ENCODE results near the gene ATG12. TPM values are rescaled to one million over a fixed set of nuclear protein-coding genes. Genes with fewer than 3 reads are reported as not detected.
"Not testable (repeated sequence)": the region's sequence is repeated elsewhere in the genome, so short reads cannot be mapped to it uniquely, and the experiment has no call there.

The ATG12 gene
- 10 to 100 TPM; 28.3 to 63.0 (median 33.0) TPM for total RNA-seq

DNA sequence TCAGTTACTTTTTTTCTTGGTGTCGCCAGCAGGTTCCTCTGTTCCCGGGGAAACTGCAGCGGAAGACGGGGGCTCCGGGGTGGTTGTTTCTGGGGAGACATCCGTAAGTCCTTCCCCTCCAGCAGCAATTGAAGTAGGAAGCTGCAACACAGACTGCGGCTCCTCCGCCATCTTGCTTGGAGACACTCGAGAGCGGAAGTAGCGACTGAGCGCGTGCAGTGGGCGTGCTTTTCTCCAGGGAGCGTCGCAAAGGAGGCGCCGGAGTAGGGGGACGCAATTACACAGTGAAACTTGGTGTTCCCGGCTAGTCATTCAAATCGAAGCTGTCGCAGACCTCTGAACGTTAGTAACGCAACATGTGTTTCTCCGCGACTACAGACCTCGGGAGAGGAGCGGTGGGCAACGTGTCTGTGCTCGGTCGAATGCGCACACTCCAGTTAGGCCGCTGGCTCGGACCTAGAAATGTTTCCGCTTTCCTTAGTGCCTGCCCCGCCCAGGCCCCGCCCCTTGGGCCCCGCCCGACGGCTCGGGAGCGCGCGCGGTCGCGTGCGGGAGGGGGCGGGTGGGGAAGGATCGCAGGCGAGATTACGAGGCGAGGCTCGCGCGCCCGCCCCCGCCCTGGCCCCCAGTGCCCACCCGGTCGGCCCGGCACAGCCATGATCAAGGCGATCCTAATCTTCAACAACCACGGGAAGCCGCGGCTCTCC lies at the start of gene ATG12, which contains the start of gene AP3S1:
TSS of gene ATG12 (minus strand) at position 184 of the 707 bp plus-strand sequence. CDS start at position 171, 13 bp downstream.
TSS of gene AP3S1 (plus strand) at position 554 of the 707 bp plus-strand sequence. CDS start at position 657, 103 bp downstream.
- Histone ChIP-seq H3K9me3 (no peaks in the 10 kb centered on the region), H3K4me1 (peaks cover 45 to 58% (median 46%) of the 10 kb centered on the region in 4 donors), H3K27me3 (no peaks in the 10 kb centered on the region), H3K36me3 (peaks cover under 1 to 11% (median 9%) of the 10 kb centered on the region in 4 donors), H3K27ac (peak within 1 kb of the TSS; percentile 84 to 96 (median 94)), H3K4me3 (peak within 1 kb of the TSS; percentile 77 to 93 (median 80))
- ATAC-seq (ENCODE audit: low FRiP score in 2 of 2): peak; percentile 98
- WGBS, 2 donors: 14 to 27% methylated on average over 40 to 52 of the region's 65 CpGs
- TF ChIP-seq EP300 (IDR thresholded peaks at IDR 0.05) (peak in 1 of 4 donors; percentile 19), POLR2A (IDR thresholded peaks at IDR 0.05) (peak in 3 of 4 donors; percentile 79 to 93 (median 82)), POLR2AphosphoS5 (IDR thresholded peaks at IDR 0.05) (peak; percentile 89 to 90)
- TF ChIP-seq, protein P1, sequence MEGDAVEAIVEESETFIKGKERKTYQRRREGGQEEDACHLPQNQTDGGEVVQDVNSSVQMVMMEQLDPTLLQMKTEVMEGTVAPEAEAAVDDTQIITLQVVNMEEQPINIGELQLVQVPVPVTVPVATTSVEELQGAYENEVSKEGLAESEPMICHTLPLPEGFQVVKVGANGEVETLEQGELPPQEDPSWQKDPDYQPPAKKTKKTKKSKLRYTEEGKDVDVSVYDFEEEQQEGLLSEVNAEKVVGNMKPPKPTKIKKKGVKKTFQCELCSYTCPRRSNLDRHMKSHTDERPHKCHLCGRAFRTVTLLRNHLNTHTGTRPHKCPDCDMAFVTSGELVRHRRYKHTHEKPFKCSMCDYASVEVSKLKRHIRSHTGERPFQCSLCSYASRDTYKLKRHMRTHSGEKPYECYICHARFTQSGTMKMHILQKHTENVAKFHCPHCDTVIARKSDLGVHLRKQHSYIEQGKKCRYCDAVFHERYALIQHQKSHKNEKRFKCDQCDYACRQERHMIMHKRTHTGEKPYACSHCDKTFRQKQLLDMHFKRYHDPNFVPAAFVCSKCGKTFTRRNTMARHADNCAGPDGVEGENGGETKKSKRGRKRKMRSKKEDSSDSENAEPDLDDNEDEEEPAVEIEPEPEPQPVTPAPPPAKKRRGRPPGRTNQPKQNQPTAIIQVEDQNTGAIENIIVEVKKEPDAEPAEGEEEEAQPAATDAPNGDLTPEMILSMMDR (IDR thresholded peaks at IDR 0.05): peak in 1 of 6 experiments; percentile 11
- DNase-seq: peak; percentile 92 to 99

DNA sequence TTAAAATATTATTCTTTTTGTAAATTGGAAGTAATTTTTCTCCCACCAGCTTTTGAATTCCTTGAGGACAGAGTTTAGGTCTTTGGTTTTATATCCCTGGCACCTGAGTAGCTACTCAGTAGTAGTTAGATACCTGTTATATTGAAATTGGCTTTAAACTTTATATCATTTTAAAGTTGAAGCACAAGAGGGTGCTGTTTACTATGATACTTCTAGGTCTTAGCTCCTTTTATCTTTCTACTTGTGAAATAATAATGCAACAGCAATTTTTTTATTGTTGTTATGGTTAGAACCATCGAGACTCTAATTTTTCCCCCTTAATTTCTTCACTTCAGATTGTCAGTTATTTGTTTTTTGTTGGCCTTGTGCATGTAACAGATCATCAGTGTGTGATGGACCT lies 46.7 kb upstream of the ATG12 start:
- no peaks in the 10 kb centered on the region for H3K4me1 ChIP-seq
- WGBS, 2 donors: 70 to 80% methylated on average over 1 of the region's 1 CpG
- no peaks in the 10 kb centered on the region for H3K36me3 ChIP-seq
- H3K27me3 ChIP-seq: no peaks in the 10 kb centered on the region
- DNase-seq: no peak
- TF ChIP-seq, protein P1 (IDR thresholded peaks at IDR 0.05): peak in 1 of 6 experiments; percentile 8
- no peak for TF ChIP-seq POLR2AphosphoS5 (IDR thresholded peaks at IDR 0.05)
- ATAC-seq (ENCODE audit: low FRiP score in 2 of 2): no peak
- no peaks in the 10 kb centered on the region for H3K9me3 ChIP-seq
- H3K27ac ChIP-seq: no peak overlapping the region
- H3K4me3 ChIP-seq: no peak overlapping the region

DNA sequence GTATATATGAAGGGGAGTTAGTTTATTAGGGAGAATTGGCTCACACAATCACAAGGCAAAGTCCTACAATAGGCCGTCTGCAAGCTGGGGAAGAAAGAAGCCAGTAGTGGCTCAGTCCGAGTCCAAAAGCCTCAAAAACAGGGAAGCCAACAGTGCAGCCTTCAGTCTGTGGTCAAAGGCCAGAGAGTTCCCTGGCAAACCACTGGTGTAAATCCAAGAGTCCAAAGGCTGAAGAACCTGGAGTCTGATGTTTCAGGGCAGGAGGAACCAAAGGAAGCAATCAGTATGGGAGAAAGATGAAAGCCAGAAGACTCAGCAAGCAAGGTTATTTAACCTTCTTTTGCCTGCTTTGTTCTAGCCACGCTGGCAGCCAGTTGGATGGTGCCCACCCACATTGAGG lies 43.8 kb upstream of the ATG12 start:
- not testable (repeated sequence) for H3K27ac ChIP-seq; DNase-seq; ATAC-seq (ENCODE audit: low FRiP score in 2 of 2); H3K9me3 ChIP-seq; H3K4me3 ChIP-seq; H3K36me3 ChIP-seq; H3K27me3 ChIP-seq; H3K4me1 ChIP-seq
- WGBS, 2 donors: 78 to 87% methylated on average over 3 of the region's 3 CpGs

DNA sequence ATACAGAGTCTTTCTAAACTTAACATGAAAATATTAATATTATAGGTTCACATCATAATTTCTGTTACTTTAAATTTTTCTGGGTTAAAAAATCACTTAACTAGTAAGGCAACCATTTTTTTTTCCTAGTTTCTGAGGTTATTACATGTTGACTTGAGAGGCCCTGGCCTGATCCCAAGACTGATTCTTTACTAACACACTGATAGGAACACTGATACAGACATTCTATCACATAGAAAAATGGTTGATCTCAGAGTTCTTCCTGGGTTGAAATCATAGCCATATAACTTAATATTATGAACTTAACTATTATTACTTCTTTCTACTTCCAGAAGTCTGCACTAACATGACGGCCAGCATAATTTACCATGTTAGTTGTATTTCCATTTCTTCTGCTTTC lies 43.3 kb upstream of the ATG12 start:
- no peak for ATAC-seq (ENCODE audit: low FRiP score in 2 of 2)
- H3K4me3 ChIP-seq: no peak overlapping the region
- no peak overlapping the region for H3K27ac ChIP-seq
- WGBS, 2 donors: 94 to 97% methylated on average over 1 of the region's 1 CpG
- H3K9me3 ChIP-seq: no peaks in the 10 kb centered on the region
- TF ChIP-seq POLR2AphosphoS5 (IDR thresholded peaks at IDR 0.05): no peak
- TF ChIP-seq POLR2A (IDR thresholded peaks at IDR 0.05): no peak
- TF ChIP-seq, protein P1 (IDR thresholded peaks at IDR 0.05): no peak
- no peak for TF ChIP-seq EP300 (IDR thresholded peaks at IDR 0.05)
- no peaks in the 10 kb centered on the region for H3K27me3 ChIP-seq
- H3K4me1 ChIP-seq: no peaks in the 10 kb centered on the region
- DNase-seq: no peak
- H3K36me3 ChIP-seq: peaks cover 0 to 5% (median 1%) of the 10 kb centered on the region in 4 donors

DNA sequence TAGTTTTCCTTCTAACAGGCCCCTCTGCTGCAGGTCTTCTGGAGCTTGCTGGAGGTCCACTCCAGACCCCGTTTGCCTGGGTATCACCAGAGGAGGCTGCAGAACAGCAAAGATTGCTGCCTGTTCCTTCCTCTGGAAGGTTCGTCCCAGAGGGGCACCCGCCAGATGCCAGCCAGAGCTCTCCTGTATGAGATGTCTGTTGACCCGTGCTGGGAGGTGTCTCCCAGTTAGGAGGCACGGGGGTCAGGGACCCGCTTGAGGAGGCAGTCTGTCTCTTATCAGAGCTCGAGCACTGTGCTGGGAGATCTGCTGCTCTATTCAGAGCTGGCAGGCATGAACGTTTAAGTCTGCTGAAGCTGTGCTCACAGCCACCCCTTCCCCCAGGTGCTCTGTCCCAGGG lies 41.1 kb upstream of the ATG12 start:
- ATAC-seq (ENCODE audit: low FRiP score in 2 of 2); H3K4me1 ChIP-seq; H3K9me3 ChIP-seq; H3K4me3 ChIP-seq; DNase-seq; H3K27me3 ChIP-seq; H3K27ac ChIP-seq; H3K36me3 ChIP-seq: not testable (repeated sequence)
- WGBS, 2 donors: 94 to 100% methylated on average over 2 to 8 of the region's 8 CpGs

DNA sequence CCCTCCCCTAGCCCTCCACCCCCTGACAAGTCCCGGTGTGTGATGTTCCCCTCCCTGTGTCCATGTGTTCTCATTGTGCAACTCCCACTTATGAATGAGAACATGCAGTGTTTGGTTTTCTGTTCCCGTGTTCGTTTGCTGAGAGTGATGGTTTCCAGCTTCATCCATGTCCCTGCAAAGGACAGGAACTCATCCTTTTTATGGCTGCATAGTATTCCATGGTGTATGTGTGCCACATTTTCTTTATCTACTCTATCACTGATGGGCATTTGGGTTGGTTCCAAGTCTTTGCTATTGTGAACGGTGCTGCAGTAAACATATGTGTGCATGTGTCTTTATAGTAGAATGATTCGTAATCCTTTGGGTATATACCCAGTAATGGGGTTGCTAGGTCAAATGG lies 36.0 kb upstream of the ATG12 start:
- not testable (repeated sequence) for H3K27me3 ChIP-seq; H3K27ac ChIP-seq; DNase-seq; H3K36me3 ChIP-seq; H3K4me3 ChIP-seq; H3K4me1 ChIP-seq; ATAC-seq (ENCODE audit: low FRiP score in 2 of 2); H3K9me3 ChIP-seq
- 86 to 97% methylated on average over 5 of the region's 5 CpGs for WGBS, 2 donors

Measured in upper lobe of left lung (tissue), 6 donors.